ENCODE data around the gene CARNS1.

The CARNS1 gene

DNA sequence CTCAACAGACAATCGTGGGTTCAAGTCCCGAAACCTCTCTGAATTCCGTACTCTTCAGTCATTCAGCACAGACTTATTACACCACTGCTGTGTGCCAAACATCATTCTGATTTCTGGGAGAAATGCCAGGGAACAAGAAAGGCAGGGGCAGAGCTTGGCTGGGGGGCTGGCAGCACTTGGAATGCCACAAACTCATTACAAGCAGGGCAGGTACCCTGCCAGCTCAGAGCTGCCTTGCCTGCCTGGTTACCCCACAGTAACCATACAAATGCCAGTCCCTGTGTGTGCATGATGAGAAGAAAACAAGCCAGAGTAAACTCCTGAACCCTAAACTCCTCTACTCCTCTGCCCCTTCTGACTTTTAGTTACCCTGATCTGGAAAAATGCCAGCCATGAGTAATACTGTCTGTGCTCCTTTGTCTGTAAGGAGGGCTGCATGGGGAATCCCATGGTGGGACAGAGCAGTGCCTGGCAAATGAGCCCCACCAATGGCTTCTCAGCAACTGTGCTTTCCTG, 30.6 kb upstream of the CARNS1 start:
- DNase-seq (ENCODE audit: low read depth) = peak; percentile 46
- H3K4me3 ChIP-seq (ENCODE audit: low read length) = no peak overlapping the region
- TF ChIP-seq, protein P1, sequence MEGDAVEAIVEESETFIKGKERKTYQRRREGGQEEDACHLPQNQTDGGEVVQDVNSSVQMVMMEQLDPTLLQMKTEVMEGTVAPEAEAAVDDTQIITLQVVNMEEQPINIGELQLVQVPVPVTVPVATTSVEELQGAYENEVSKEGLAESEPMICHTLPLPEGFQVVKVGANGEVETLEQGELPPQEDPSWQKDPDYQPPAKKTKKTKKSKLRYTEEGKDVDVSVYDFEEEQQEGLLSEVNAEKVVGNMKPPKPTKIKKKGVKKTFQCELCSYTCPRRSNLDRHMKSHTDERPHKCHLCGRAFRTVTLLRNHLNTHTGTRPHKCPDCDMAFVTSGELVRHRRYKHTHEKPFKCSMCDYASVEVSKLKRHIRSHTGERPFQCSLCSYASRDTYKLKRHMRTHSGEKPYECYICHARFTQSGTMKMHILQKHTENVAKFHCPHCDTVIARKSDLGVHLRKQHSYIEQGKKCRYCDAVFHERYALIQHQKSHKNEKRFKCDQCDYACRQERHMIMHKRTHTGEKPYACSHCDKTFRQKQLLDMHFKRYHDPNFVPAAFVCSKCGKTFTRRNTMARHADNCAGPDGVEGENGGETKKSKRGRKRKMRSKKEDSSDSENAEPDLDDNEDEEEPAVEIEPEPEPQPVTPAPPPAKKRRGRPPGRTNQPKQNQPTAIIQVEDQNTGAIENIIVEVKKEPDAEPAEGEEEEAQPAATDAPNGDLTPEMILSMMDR (conservative IDR thresholded peaks at IDR 0.05; ENCODE audit: low read length) = no peak

DNA sequence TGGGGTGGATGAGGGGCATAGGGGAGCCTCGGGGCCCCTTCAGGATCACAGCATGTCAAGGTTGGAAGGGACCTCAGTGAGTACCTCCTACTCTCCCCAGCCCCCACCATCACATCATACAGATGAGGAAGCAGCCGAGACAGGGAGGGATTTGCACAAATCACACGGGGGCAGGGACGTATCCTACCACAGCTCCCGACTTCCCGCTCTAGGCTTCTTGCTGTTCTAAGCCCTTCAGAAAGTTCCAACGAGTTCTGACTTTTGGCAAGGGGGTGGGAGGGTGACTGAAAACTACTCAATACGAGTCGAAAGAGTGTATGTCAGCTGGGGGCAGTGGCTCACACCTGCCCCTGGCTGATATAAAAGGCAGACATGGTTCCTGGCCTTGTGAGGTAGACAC, 28.4 kb upstream of the CARNS1 start:
- TF ChIP-seq, protein P1 (conservative IDR thresholded peaks at IDR 0.05; ENCODE audit: low read length) = no peak
- no peak overlapping the region for H3K4me3 ChIP-seq (ENCODE audit: low read length)
- no peak for DNase-seq (ENCODE audit: low read depth)

DNA sequence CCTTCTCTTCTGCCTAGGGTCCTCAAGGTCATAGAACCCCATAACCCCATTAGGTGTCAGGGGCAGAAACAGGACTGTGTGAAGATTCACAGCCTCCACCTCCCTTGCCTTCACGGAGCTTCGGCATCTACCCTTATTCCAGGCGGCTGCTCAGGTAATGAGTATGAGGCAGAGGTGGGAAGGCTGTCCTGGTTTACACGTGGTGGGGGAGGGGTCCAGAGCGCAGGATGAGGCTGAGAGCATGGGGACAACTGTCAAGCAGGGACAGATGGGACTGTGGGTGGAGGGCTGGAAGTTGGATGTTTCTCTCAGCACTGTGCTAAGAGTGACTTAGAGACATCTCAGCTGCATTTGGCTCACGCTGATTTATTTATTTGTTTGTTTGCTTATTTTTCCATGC, 28.0 kb upstream of the CARNS1 start:
- DNase-seq (ENCODE audit: low read depth) = no peak
- no peak overlapping the region for H3K4me3 ChIP-seq (ENCODE audit: low read length)
- TF ChIP-seq, protein P1 (conservative IDR thresholded peaks at IDR 0.05; ENCODE audit: low read length) = no peak

DNA sequence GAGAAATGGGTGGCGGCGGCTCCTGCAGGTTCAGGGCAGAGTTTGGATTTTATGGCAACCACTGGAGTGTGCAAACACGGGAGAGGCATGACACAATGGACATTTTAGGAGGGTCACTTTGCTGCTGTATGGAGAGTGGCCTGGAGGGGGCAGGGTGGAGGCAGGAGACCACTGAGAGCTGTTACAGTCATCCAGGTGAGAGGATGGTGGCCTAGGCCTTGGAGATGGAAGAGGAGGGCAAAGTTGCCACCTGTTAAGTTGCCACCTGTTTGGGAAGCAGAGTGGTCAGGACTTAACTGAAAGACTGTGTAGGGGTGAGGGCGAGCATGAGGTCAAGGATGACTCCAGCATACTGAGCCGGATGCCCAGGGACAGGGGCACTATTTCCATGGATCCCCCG, 26.0 kb upstream of the CARNS1 start:
- TF ChIP-seq, protein P1 (conservative IDR thresholded peaks at IDR 0.05; ENCODE audit: low read length) = peak; percentile 61
- H3K4me3 ChIP-seq (ENCODE audit: low read length) = no peak overlapping the region
- DNase-seq (ENCODE audit: low read depth) = no peak

DNA sequence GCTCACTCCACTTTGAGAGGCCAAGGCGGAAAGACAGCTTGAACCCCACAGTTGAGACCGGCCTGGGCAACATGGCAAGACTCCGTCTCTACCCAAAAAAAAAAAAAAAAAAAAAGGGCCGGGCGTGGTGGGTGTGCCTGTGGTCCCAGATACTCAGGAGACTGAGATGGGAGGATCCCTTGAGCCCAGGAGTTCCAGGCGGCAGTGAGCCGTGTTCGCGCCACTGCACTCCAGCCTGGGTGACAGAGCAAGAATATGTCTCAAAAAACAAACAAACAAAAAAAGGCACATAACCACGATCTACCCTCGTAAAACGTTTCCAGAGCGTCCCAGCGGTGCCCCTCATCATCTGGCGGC, 24.6 kb upstream of the CARNS1 start:
- TF ChIP-seq, protein P1 (conservative IDR thresholded peaks at IDR 0.05; ENCODE audit: low read length) = no peak
- H3K4me3 ChIP-seq (ENCODE audit: low read length) = peak overlapping the region; percentile 65
- no peak for DNase-seq (ENCODE audit: low read depth)

DNA sequence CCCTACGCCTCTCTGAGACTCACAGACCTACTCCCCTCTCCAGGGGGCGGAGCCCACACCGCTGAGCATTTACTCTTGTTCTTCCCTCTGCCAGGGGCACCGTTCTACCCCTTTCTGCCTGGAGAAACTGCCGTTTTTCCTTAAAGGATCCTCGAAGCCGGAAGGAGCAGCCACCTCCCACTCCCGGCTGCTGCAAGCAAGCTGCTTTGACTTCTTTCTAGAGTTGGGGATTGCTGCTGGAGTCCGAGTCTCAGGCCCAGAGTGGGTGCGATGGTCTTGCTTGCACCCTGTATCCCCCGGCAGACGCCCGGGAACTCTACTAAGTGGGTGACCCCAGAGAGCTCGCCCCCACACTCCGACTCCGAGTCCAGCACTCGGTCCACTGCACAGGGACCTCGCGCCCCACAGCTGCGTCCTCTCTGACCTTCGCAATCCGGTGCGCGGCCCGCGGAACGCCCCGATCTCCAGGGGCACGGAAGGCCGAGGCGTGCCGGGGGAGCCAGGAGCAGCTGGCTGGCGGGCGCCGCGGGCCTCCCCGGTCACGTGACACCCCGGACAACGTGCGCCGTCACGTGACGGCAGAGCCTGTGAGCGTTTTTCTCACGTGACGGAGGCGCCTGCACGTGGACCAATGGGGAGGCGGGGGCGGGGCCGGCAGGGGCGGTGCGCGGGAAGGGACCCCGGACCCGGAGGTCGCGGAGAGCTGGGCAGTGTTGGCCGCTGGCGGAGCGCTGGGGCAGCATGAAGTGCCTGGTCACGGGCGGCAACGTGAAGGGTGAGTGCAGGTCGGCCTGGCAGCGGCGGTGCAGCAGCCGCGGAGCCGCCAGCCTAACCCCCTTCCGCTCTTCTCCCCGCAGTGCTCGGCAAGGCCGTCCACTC, 23.9 kb upstream of the CARNS1 start, which contains the start of gene RAD9A:
Gene RAD9A (plus strand): TSS at position 683 of the 879 bp plus-strand sequence. CDS start 59 bp downstream, at position 742.
- H3K4me3 ChIP-seq (ENCODE audit: low read length) = peak within 1 kb of the TSS; percentile 65
- TF ChIP-seq, protein P1 (conservative IDR thresholded peaks at IDR 0.05; ENCODE audit: low read length) = no peak
- peak; percentile 90 for DNase-seq (ENCODE audit: low read depth)
